Measurements from ENCODE around the gene BANK1. TPM values are rescaled to one million over a fixed set of nuclear protein-coding genes. Genes with fewer than 3 reads are reported as not detected.

Gene BANK1
- total and polyA plus RNA-seq, 2 of the 4 experiments (the other 2 are of a cell fraction): under 0.01 to 0.51 TPM

DNA sequence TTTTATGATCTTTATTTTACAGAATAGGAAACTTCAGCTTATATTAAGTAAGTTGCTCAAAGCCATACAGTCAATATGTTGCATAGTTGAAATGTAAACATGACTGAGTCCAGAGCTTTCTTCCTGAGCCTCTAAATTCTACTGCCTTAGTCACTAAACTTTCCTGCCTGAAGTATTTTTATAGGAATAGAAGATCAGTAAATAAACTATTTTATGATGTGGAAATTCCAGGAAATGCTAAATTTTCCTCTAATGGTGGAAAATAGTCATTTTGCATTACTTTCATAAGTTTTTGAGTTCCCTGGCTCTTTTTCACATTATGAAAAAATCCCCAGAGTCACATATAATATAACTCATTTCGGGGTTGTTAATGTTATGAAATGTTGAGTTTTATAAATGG, 182.8 kb downstream of the BANK1 start:
- Histone ChIP-seq H2BK20ac (ENCODE audit: low read depth, low read length) (no peak overlapping the region), H2BK120ac (ENCODE audit: low read depth, low read length) (no peak overlapping the region), H3K4ac (ENCODE audit: low read depth, low read length) (no peak overlapping the region), H2BK5ac (ENCODE audit: low read depth, low read length, poor library complexity, severe bottlenecking) (no peak overlapping the region), H3K23ac (ENCODE audit: low read depth, low read length) (no peak overlapping the region), H2BK15ac (ENCODE audit: low read depth, low read length) (no peak overlapping the region), H4K91ac (ENCODE audit: insufficient read depth, low read depth, low read length) (no peak overlapping the region), H3K9me1 (ENCODE audit: insufficient read depth, low read length) (no peaks in the 10 kb centered on the region), H3K4me2 (ENCODE audit: low read depth, low read length) (no peak overlapping the region), H3K36me3 (ENCODE audit: control insufficient read depth, insufficient read depth, low read length) (no peaks in the 10 kb centered on the region), H2AK9ac (replicated peaks; ENCODE audit: low read depth, low read length, poor library complexity) (no peak overlapping the region), H4K5ac (ENCODE audit: low read depth, low read length) (no peak overlapping the region), H4K20me1 (ENCODE audit: insufficient read depth, low read length) (no peaks in the 10 kb centered on the region), H4K8ac (ENCODE audit: low read depth in 2 of 2, low read length in 2 of 2) (no peak overlapping the region), H3K4me3 (ENCODE audit: insufficient read depth, low read depth, low read length) (no peak overlapping the region), H2AFZ (replicated peaks; ENCODE audit: low read length, poor library complexity) (no peak overlapping the region), H3K14ac (replicated peaks; ENCODE audit: low read depth, low read length) (no peak overlapping the region), H3K18ac (ENCODE audit: low read depth, low read length) (no peak overlapping the region), H3K4me1 (ENCODE audit: control insufficient read depth, insufficient read depth, low read length) (peaks cover 1% of the 10 kb centered on the region; the same call in 1 of the 2 replicates), H3K9ac (ENCODE audit: low read depth, low read length) (no peak overlapping the region), H2AK5ac (ENCODE audit: low read depth, low read length) (no peak overlapping the region), H3K56ac (ENCODE audit: extremely low read depth, insufficient read depth, low read length) (no peak overlapping the region), H3K79me1 (ENCODE audit: low read depth in 1 of 2, low read length in 2 of 2) (no peaks in the 10 kb centered on the region), H3K9me3 (ENCODE audit: control insufficient read depth, insufficient read depth, low read length) (no peaks in the 10 kb centered on the region), H3K27me3 (ENCODE audit: control insufficient read depth, insufficient read depth, low read length) (no peaks in the 10 kb centered on the region), H3K27ac (ENCODE audit: insufficient read depth, low read length) (no peak overlapping the region)
- DNase-seq (peak; percentile 50), ATAC-seq (ENCODE audit: low read depth) (peak; percentile 56)
- ChIA-PET POLR2A (ENCODE audit: unreplicated experiment) (no interaction called here), CTCF (no interaction called here)
- in situ Hi-C loops (cut with MboI; ENCODE audit: low sequenced_read_pairs): no loop called here
- BruUV-seq (replicated peaks): no TSS peak
- dilution Hi-C loops (cut with HindIII; ENCODE audit: low sequenced_read_pairs, unreplicated experiment): no loop called here
- no CpG with 5 or more reads among the region's 1 CpG for WGBS, 2 experiments (ENCODE audit: extremely low coverage in 2 of 2, insufficient read length in 1 of 2)
- intact Hi-C loops (cut with micrococcal nuclease): no loop called here
- TF ChIP-seq SMC3 (IDR thresholded peaks at IDR 0.05; ENCODE audit: low read depth, low read length): no peak
